Mesendoderm (in vitro differentiated cells): ENCODE results near the gene ZCCHC2.

Source experiments
- DNase-seq: peaks from one replicate; pipeline ENCODE4 v3.0.0; 2013
- H2AK5ac ChIP-seq: 2 replicates; pipeline ENCODE4 v1.6.1; 2013; ENCODE audit warnings: low read length, inconsistent platforms
- H2BK120ac ChIP-seq: 2 replicates; pipeline ENCODE4 v1.6.1; 2013; ENCODE audit warnings: low read depth, mild to moderate bottlenecking, low read length, moderate library complexity, mixed read lengths
- H2BK15ac ChIP-seq: replicated peaks from 2 replicates; pipeline ENCODE4 v1.6.1; 2013; ENCODE audit warnings: low read depth, mild to moderate bottlenecking, moderate library complexity
- H2BK5ac ChIP-seq: 2 replicates; pipeline ENCODE4 v1.6.1; 2013; ENCODE audit warnings: low read length, inconsistent platforms
- H3K18ac ChIP-seq: 2 replicates; pipeline ENCODE4 v1.6.1; 2013; ENCODE audit warnings: mild to moderate bottlenecking, low read length, mixed read lengths
- H3K23ac ChIP-seq: one replicate; pipeline ENCODE4 v1.6.1; 2013; ENCODE audit warnings: low read length
- H3K27ac ChIP-seq: 2 replicates; pipeline ENCODE4 v1.5.1; 2013; ENCODE audit warnings: low read depth, mild to moderate bottlenecking, inconsistent platforms, low read length, moderate library complexity
- H3K27me3 ChIP-seq: 2 replicates; pipeline ENCODE4 v1.6.1; 2013; ENCODE audit warnings: low read length, control low read depth, mild to moderate bottlenecking, inconsistent platforms; ENCODE audit not compliant: insufficient read depth, poor library complexity
- H3K36me3 ChIP-seq: 2 replicates; pipeline ENCODE4 v1.6.1; 2013; ENCODE audit warnings: low read length, inconsistent platforms; ENCODE audit not compliant: control insufficient read depth, insufficient read depth
- H3K4ac ChIP-seq: one replicate; pipeline ENCODE4 v1.6.1; 2013; ENCODE audit warnings: low read depth, mild to moderate bottlenecking, low read length, moderate library complexity
- H3K4me1 ChIP-seq: 2 replicates; pipeline ENCODE4 v1.6.1; 2013; ENCODE audit warnings: low read depth, low read length, inconsistent platforms; ENCODE audit not compliant: control insufficient read depth
- H3K4me2 ChIP-seq: 2 replicates; pipeline ENCODE4 v1.6.1; 2013; ENCODE audit warnings: low read length
- H3K4me3 ChIP-seq: 2 replicates; pipeline ENCODE4 v1.5.1; 2013; ENCODE audit warnings: mild to moderate bottlenecking, low read length
- H3K56ac ChIP-seq: one replicate; pipeline ENCODE4 v1.6.1; 2013; ENCODE audit warnings: low read length
- H3K79me1 ChIP-seq: 2 replicates; pipeline ENCODE4 v1.6.1; 2013; ENCODE audit warnings: low read length, inconsistent platforms
- H3K79me2 ChIP-seq: 2 replicates; pipeline ENCODE4 v1.6.1; 2013; ENCODE audit warnings: mild to moderate bottlenecking, low read length; ENCODE audit not compliant: control insufficient read depth, insufficient read depth
- H3K9ac ChIP-seq: 2 replicates; pipeline ENCODE4 v1.6.1; 2013; ENCODE audit warnings: low read length, inconsistent platforms
- H4K5ac ChIP-seq: one replicate; pipeline ENCODE4 v1.6.1; 2013; ENCODE audit warnings: low read length
- H4K8ac ChIP-seq: one replicate; pipeline ENCODE4 v1.6.1; 2013; ENCODE audit warnings: low read depth, mild to moderate bottlenecking, control low read depth, low read length, moderate library complexity
- WGBS: extraction: QIAGEN DNeasy Blood & Tissue Kit; methylation state at CpG from one replicate; pipeline ENCODE4 v1.1.7; 2013; ENCODE audit warnings: low lambda C conversion rate, missing lambda C conversion rate; ENCODE audit not compliant: insufficient coverage; ENCODE audit errors: extremely low coverage; 5-methylcytosine and 5-hydroxymethylcytosine counted together

The ZCCHC2 gene

DNA sequence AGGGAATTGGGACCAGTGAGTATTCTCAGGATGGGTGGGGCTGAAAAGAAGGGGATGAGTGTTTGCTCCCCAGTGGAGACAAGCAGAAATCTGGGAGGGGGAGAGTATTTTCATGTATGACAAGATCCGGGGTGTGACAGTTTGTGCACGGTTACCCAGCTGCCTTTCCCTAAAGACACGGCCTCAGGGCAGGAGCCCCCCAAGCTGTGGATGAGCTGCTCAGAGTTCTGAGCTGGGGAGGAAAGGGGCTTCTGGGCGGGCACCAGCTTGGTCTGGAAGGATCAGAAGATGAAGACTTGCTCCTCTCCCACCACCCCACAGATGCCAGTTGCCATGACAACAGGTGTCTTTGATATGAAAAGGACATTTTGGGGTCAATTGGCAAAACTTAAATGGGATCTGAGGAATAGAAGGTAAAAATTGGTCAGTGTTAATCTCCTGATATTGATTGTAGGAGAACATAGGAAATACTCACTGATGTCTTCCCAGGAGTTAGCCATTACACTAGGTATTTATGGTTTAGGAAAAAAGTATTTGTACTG is 29.2 kb downstream of the ZCCHC2 start:
- Histone ChIP-seq H3K4ac (no peak overlapping the region), H3K79me2 (no peaks in the 10 kb centered on the region), H3K9ac (no peak overlapping the region), H3K36me3 (no peaks in the 10 kb centered on the region), H2BK15ac (no peak overlapping the region), H3K18ac (no peak overlapping the region), H4K5ac (no peak overlapping the region), H2BK120ac (no peak overlapping the region), H3K27me3 (no peaks in the 10 kb centered on the region), H3K4me2 (no peak overlapping the region), H2AK5ac (no peak overlapping the region), H3K56ac (no peak overlapping the region), H3K27ac (no peak overlapping the region), H2BK5ac (no peak overlapping the region), H3K79me1 (no peaks in the 10 kb centered on the region), H3K4me3 (no peak overlapping the region), H4K8ac (no peak overlapping the region), H3K4me1 (no peaks in the 10 kb centered on the region), H3K23ac (no peak overlapping the region)
- no peak for DNase-seq
- WGBS: no CpG with 5 or more reads among the region's 4 CpGs

DNA sequence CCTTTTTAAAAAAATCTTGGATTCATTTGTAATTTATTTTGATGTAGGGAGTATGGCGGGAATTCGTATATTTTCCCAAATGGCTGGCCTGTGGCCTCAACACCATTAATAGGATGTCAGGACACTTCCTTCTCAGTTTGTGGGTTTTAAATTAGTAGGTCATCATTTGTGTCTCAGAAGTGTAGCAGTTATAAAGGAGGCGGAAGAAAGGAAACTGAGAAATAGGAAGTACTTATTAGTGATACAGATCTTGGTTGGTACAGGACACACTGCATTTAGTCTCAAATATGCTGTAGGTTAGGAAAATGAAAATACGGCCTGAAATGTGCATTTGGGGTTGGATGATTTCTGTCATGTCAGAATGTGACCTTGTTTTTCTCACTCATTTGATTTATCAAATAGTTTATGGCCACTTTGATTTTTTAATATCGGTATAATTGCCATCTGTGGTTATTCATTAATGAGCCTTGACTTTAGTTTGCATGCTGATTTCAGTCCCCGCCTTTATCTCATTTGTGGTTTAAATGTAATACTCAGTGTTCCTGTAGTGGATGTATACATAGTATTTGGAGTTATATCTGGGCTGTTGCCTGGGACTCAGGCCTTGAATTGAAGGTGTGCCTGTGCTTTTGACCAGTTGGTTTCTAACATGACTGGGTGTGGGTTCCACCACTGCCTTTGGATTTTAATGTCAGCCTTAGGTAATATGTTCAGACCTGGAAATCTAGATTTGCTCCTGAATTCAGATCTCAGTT is 31.4 kb downstream of the ZCCHC2 start:
- Histone ChIP-seq H4K8ac (no peak overlapping the region), H2BK5ac (no peak overlapping the region), H2AK5ac (no peak overlapping the region), H3K4me1 (no peaks in the 10 kb centered on the region), H3K36me3 (no peaks in the 10 kb centered on the region), H3K4ac (no peak overlapping the region), H3K18ac (no peak overlapping the region), H3K27ac (no peak overlapping the region), H3K4me3 (no peak overlapping the region), H3K4me2 (no peak overlapping the region), H2BK15ac (no peak overlapping the region), H3K9ac (no peak overlapping the region), H2BK120ac (no peak overlapping the region), H3K23ac (no peak overlapping the region), H4K5ac (no peak overlapping the region), H3K79me1 (no peaks in the 10 kb centered on the region), H3K56ac (no peak overlapping the region), H3K79me2 (no peaks in the 10 kb centered on the region), H3K27me3 (no peaks in the 10 kb centered on the region)
- no CpG with 5 or more reads among the region's 6 CpGs for WGBS
- no peak for DNase-seq

DNA sequence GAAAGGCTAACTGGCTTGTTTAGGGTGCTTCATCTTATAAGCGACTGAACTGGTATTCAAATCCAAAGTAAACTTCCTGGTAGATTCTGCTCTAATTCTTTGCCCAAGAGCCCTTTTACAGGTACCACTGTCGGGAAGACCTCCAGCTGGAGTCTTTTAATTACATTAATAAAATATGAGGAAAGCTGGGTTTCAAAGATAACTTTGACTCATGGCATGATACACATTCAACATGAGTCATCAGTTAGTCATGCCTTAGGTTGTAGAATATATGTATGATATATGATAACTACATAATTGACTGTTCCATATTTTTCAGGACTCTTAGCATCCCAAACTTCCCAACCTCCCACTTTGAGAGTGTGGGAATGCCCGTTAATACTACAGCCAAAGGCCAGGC is 32.3 kb downstream of the ZCCHC2 start:
- Histone ChIP-seq H2AK5ac (no peak overlapping the region), H3K27me3 (no peaks in the 10 kb centered on the region), H3K56ac (no peak overlapping the region), H3K79me1 (no peaks in the 10 kb centered on the region), H3K36me3 (no peaks in the 10 kb centered on the region), H3K4ac (no peak overlapping the region), H3K9ac (no peak overlapping the region), H3K4me2 (no peak overlapping the region), H3K27ac (no peak overlapping the region), H3K23ac (no peak overlapping the region), H4K5ac (no peak overlapping the region), H3K79me2 (no peaks in the 10 kb centered on the region), H4K8ac (no peak overlapping the region), H2BK15ac (no peak overlapping the region), H2BK120ac (no peak overlapping the region), H3K4me1 (no peaks in the 10 kb centered on the region), H3K18ac (no peak overlapping the region), H2BK5ac (no peak overlapping the region), H3K4me3 (no peak overlapping the region)
- DNase-seq: no peak
- no CpG with 5 or more reads among the region's 3 CpGs for WGBS

DNA sequence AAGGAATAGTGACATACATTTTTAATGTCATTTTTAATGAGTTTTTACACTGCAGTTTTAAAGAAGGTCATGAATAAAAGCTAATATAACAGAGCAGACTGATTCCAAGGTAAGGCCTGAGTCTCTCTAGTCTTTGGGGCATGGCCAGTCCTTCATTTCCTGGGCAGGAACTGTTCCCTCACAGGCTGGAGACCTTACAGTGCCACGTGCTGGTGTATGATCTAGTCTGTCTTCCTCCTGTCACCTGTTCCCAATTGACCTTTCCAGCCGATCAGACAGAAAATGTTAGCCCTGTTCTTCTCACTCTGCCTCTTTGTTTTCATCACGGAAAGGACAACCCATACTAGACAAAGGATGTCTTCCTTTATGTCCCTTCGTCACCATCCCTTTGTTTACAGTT is 33.6 kb downstream of the ZCCHC2 start:
- no peak overlapping the region for H3K23ac ChIP-seq
- H3K27me3 ChIP-seq: no peaks in the 10 kb centered on the region
- no peak overlapping the region for H2BK15ac ChIP-seq
- H3K4me1 ChIP-seq: no peaks in the 10 kb centered on the region
- no peaks in the 10 kb centered on the region for H3K79me2 ChIP-seq
- H3K4me2 ChIP-seq: no peak overlapping the region
- no peak overlapping the region for H3K27ac ChIP-seq
- H3K4me3 ChIP-seq: no peak overlapping the region
- H3K4ac ChIP-seq: no peak overlapping the region
- no peak overlapping the region for H2BK5ac ChIP-seq
- H3K18ac ChIP-seq: no peak overlapping the region
- DNase-seq: no peak
- no peak overlapping the region for H4K8ac ChIP-seq
- no peak overlapping the region for H4K5ac ChIP-seq
- H2AK5ac ChIP-seq: no peak overlapping the region
- H3K9ac ChIP-seq: no peak overlapping the region
- WGBS: no CpG with 5 or more reads among the region's 4 CpGs
- H3K79me1 ChIP-seq: no peaks in the 10 kb centered on the region
- H2BK120ac ChIP-seq: no peak overlapping the region
- H3K36me3 ChIP-seq: no peaks in the 10 kb centered on the region
- H3K56ac ChIP-seq: no peak overlapping the region

DNA sequence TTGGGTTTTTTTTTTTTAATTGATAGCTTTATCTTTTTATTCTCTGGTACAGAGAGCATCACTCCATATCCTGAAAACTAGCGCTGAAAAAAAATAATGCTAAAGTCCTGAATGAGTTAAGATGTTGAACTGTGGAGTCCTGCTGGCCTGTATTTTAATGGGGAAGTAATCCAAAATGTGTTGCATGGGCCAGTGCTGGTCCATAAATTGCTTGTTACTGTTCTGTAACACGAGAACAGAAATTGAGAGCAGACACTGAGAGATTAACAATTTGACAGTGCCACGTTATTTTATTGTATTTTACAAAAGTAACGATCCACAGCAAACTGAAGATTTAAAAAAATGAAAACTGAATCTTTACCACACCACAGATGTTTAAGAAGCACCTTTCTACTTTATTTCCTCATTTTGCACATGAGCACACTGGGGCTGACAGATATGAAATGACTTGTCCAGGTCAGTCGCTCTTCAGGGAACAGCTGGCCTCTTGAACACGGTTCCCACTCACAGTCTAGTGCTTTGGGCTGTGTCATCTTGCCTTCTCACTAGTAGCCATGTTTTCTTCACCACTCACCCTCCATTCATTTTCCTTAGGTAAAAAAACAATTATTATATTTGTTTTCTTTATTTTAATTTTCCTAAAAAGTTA is 35.3 kb downstream of the ZCCHC2 start:
- Histone ChIP-seq H4K5ac (no peak overlapping the region), H3K4me1 (no peaks in the 10 kb centered on the region), H3K4ac (no peak overlapping the region), H2BK15ac (no peak overlapping the region), H3K18ac (no peak overlapping the region), H4K8ac (no peak overlapping the region), H3K36me3 (no peaks in the 10 kb centered on the region), H2AK5ac (no peak overlapping the region), H3K27ac (no peak overlapping the region), H3K79me1 (no peaks in the 10 kb centered on the region), H3K27me3 (no peaks in the 10 kb centered on the region), H3K23ac (no peak overlapping the region), H3K4me2 (no peak overlapping the region), H2BK5ac (no peak overlapping the region), H3K9ac (no peak overlapping the region), H3K79me2 (no peaks in the 10 kb centered on the region), H3K4me3 (no peak overlapping the region), H2BK120ac (no peak overlapping the region), H3K56ac (no peak overlapping the region)
- no peak for DNase-seq
- no CpG with 5 or more reads among the region's 6 CpGs for WGBS
